Thyroid gland (tissue), 4 donors: Measurements from ENCODE around the gene UPK3A. TPM values are rescaled to one million over a fixed set of nuclear protein-coding genes. Genes with fewer than 3 reads are reported as not detected.
A peak's percentile ranks its signal among the peaks of the same experiment; 100 is the strongest.
"Not testable (repeated sequence)": the region's sequence is repeated elsewhere in the genome, so short reads cannot be mapped to it uniquely, and the experiment has no call there.

Source experiments
- DNase-seq, 2 donors: peaks; one replicate each; pipeline ENCODE4 v3.0.0-alpha.2; 2019
- H3K27ac ChIP-seq, 3 donors: fragments of 200-600 bp; sonication (generic); 1 replicate in 2 of 3; 2 replicates in 1 of 3; pipeline ENCODE4 v1.5.1; 2016 to 2019; ENCODE audit warnings: mild to moderate bottlenecking in 1 of 3, moderate library complexity in 1 of 3
- H3K27me3 ChIP-seq: fragments of 200-600 bp; sonication (generic); one replicate; pipeline ENCODE4 v1.5.1; 2019
- H3K36me3 ChIP-seq, 2 donors: fragments of 200-600 bp; sonication (generic); one replicate each; pipeline ENCODE4 v1.5.1; 2016 to 2019
- H3K4me1 ChIP-seq, 2 donors: fragments of 200-600 bp; sonication (generic); one replicate each; pipeline ENCODE4 v1.5.1; 2017 to 2019
- H3K4me3 ChIP-seq, 3 donors: fragments of 200-600 bp; sonication (generic); replicated peaks in 1 of 3; 1 replicate in 2 of 3; 2 replicates in 1 of 3; pipeline ENCODE4 v1.5.1; 2016; ENCODE audit warnings: mild to moderate bottlenecking in 1 of 3
- H3K9me3 ChIP-seq: fragments of 200-600 bp; sonication (generic); one replicate; pipeline ENCODE4 v1.5.1; 2017
- CTCF ChIP-seq, 6 experiments: fragments of 200-600 bp in 3 of 6; fragments of 450-650 bp in 3 of 6; sonication (generic) in 3 of 6; IDR thresholded peaks; one replicate each; pipeline ENCODE4 v1.5.1; 2016 to 2019; ENCODE audit warnings: antibody characterized with exemption in 6 of 6, mild to moderate bottlenecking in 2 of 6, inconsistent platforms in 1 of 6, moderate library complexity in 1 of 6
- POLR2A ChIP-seq, 2 donors: fragments of 450-650 bp; IDR thresholded peaks; one replicate each; pipeline ENCODE4 v1.6.1; 2017; ENCODE audit warnings: antibody characterized with exemption in 2 of 2, mild to moderate bottlenecking in 2 of 2, moderate library complexity in 1 of 2
- WGBS, 2 donors: methylation state at CpG; one replicate each; pipeline ENCODE4 v1.1.5; 2017; 5-methylcytosine and 5-hydroxymethylcytosine counted together
- intact Hi-C: fragments of 100-400 bp; cut with DNase I; formaldehyde crosslinking; loops from one replicate; pipeline ENCODE4 v1.15.1; 2023
- total RNA-seq, 4 donors: library from RNA; depleted of rRNA; stranded (reverse); fragments of >200 nt; gene quantifications; one replicate each; pipeline ENCODE4 v1.2.3, GENCODE V29; 2016

Gene UPK3A
- total RNA-seq, 4 donors from 2014 or later = 2.1 to 3.9 (median 2.6) TPM; not detected in 1

- no peak for TF ChIP-seq CTCF (IDR thresholded peaks at IDR 0.05)
- TF ChIP-seq POLR2A (IDR thresholded peaks at IDR 0.05) = no peak
- Histone ChIP-seq H3K9me3 (no peaks in the 10 kb centered on the region), H3K4me3 (no peak overlapping the region), H3K36me3 (no peaks in the 10 kb centered on the region), H3K27ac (no peak overlapping the region), H3K4me1 (peaks cover 20 to 38% of the 10 kb centered on the region in 2 donors), H3K27me3 (no peaks in the 10 kb centered on the region)
- DNase-seq = no peak
- intact Hi-C loops = no loop called here
- WGBS, 2 donors = 87 to 96% methylated on average over 12 of the region's 12 CpGs
Measured at GRCh38 chr22:45276507-45277105, 8.1 kb upstream of the UPK3A start.

- H3K27me3 ChIP-seq, H3K4me3 ChIP-seq, DNase-seq, H3K9me3 ChIP-seq, H3K36me3 ChIP-seq, H3K27ac ChIP-seq, intact Hi-C loops: not testable (repeated sequence)
- 88 to 91% methylated on average over 7 of the region's 7 CpGs for WGBS, 2 donors
- H3K4me1 ChIP-seq = peaks cover 23 to 35% of the 10 kb centered on the region in 2 donors
Measured at GRCh38 chr22:45277720-45278119, 7.0 kb upstream of the UPK3A start.

GRCh38 chr22:45278125-45278524, 6.6 kb upstream of the UPK3A start:
- H3K9me3 ChIP-seq = no peaks in the 10 kb centered on the region
- TF ChIP-seq CTCF (IDR thresholded peaks at IDR 0.05) (no peak), POLR2A (IDR thresholded peaks at IDR 0.05) (no peak)
- peak overlapping the region in 1 of 3 donors; percentile 92 for H3K27ac ChIP-seq
- H3K4me1 ChIP-seq = peaks cover 27 to 37% of the 10 kb centered on the region in 2 donors
- intact Hi-C loops = no loop called here
- H3K36me3 ChIP-seq = no peaks in the 10 kb centered on the region
- no peaks in the 10 kb centered on the region for H3K27me3 ChIP-seq
- no peak overlapping the region for H3K4me3 ChIP-seq
- 86 to 89% methylated on average over 9 of the region's 9 CpGs for WGBS, 2 donors
- no peak for DNase-seq

GRCh38 chr22:45280587-45280980, 4.2 kb upstream of the UPK3A start:
- 96 to 98% methylated on average over 3 of the region's 3 CpGs for WGBS, 2 donors

GRCh38 chr22:45281010-45281409, 3.7 kb upstream of the UPK3A start:
- intact Hi-C loops = no loop called here
- WGBS, 2 donors = 86% methylated on average over 3 of the region's 3 CpGs
- Histone ChIP-seq H3K36me3 (no peaks in the 10 kb centered on the region), H3K27me3 (no peaks in the 10 kb centered on the region), H3K4me3 (no peak overlapping the region), H3K27ac (peak overlapping the region; percentile 92 to 99 (median 96)), H3K9me3 (no peaks in the 10 kb centered on the region), H3K4me1 (peaks cover 30 to 53% of the 10 kb centered on the region in 2 donors)
- TF ChIP-seq CTCF (IDR thresholded peaks at IDR 0.05) = no peak
- TF ChIP-seq POLR2A (IDR thresholded peaks at IDR 0.05) = no peak
- DNase-seq = no peak

More at GRCh38 chr22:45280587-45280980, 4.2 kb upstream of the UPK3A start:
- H3K4me3 ChIP-seq = no peak overlapping the region
- DNase-seq = no peak
- TF ChIP-seq CTCF (IDR thresholded peaks at IDR 0.05) (no peak), POLR2A (IDR thresholded peaks at IDR 0.05) (no peak)
- H3K27ac ChIP-seq = peak overlapping the region; percentile 92 to 99 (median 96)
- H3K9me3 ChIP-seq = no peaks in the 10 kb centered on the region
- no peaks in the 10 kb centered on the region for H3K27me3 ChIP-seq
- intact Hi-C loops = no loop called here
- no peaks in the 10 kb centered on the region for H3K36me3 ChIP-seq
- H3K4me1 ChIP-seq = peaks cover 30 to 52% of the 10 kb centered on the region in 2 donors
